ENCODE data around the gene SHB. TPM values are rescaled to one million over a fixed set of nuclear protein-coding genes. Genes with fewer than 3 reads are reported as not detected.
A peak's percentile ranks its signal among the peaks of the same experiment; 100 is the strongest.

SHB gene
- total RNA-seq, 1 donor from 2014 or later = 20.9 TPM

- no peaks in the 10 kb centered on the region for H3K9me3 ChIP-seq
- H3K36me3 ChIP-seq = no peaks in the 10 kb centered on the region
- TF ChIP-seq CTCF (IDR thresholded peaks at IDR 0.05) (no peak), POLR2AphosphoS5 (IDR thresholded peaks at IDR 0.05; ENCODE audit: insufficient read depth in 1 of 2, low read depth in 1 of 2) (no peak), POLR2A (IDR thresholded peaks at IDR 0.05) (no peak)
- no peak overlapping the region for H3K4me3 ChIP-seq
- intact Hi-C loops (cut with DNase I) = no loop called here
- DNase-seq (ENCODE audit: extremely low spot score in 2 of 2) = no peak
- H3K27ac ChIP-seq = no peak overlapping the region
- H3K4me1 ChIP-seq = peaks cover 49% of the 10 kb centered on the region
- no peaks in the 10 kb centered on the region for H3K27me3 ChIP-seq
Observed at GRCh38 chr9:38015906-38016305, 53.1 kb downstream of the SHB start.

GRCh38 chr9:38015266-38015665, 53.8 kb downstream of the SHB start:
- no peak overlapping the region for H3K4me3 ChIP-seq
- TF ChIP-seq CTCF (IDR thresholded peaks at IDR 0.05) = no peak
- TF ChIP-seq POLR2AphosphoS5 (IDR thresholded peaks at IDR 0.05; ENCODE audit: insufficient read depth in 1 of 2, low read depth in 1 of 2) = peak in 1 of 2 donors; percentile 22
- no peaks in the 10 kb centered on the region for H3K36me3 ChIP-seq
- no peak for DNase-seq (ENCODE audit: extremely low spot score in 2 of 2)
- no peaks in the 10 kb centered on the region for H3K9me3 ChIP-seq
- no peaks in the 10 kb centered on the region for H3K27me3 ChIP-seq
- intact Hi-C loops (cut with DNase I) = no loop called here
- peaks cover 44% of the 10 kb centered on the region for H3K4me1 ChIP-seq
- H3K27ac ChIP-seq = no peak overlapping the region

GRCh38 chr9:38012767-38013450, 56.1 kb downstream of the SHB start:
- TF ChIP-seq CTCF (IDR thresholded peaks at IDR 0.05) = no peak
- TF ChIP-seq POLR2A (IDR thresholded peaks at IDR 0.05) = no peak
- no peak for TF ChIP-seq POLR2AphosphoS5 (IDR thresholded peaks at IDR 0.05; ENCODE audit: insufficient read depth in 1 of 2, low read depth in 1 of 2)
- Histone ChIP-seq H3K27me3 (no peaks in the 10 kb centered on the region), H3K36me3 (no peaks in the 10 kb centered on the region), H3K4me1 (peaks cover 39% of the 10 kb centered on the region), H3K9me3 (no peaks in the 10 kb centered on the region), H3K4me3 (no peak overlapping the region), H3K27ac (no peak overlapping the region)
- no peak for DNase-seq (ENCODE audit: extremely low spot score in 2 of 2)
- intact Hi-C loops (cut with DNase I) = no loop called here

GRCh38 chr9:38011991-38012390, 57.0 kb downstream of the SHB start:
- no peaks in the 10 kb centered on the region for H3K27me3 ChIP-seq
- no peak overlapping the region for H3K27ac ChIP-seq
- H3K36me3 ChIP-seq = no peaks in the 10 kb centered on the region
- peaks cover 41% of the 10 kb centered on the region for H3K4me1 ChIP-seq
- DNase-seq (ENCODE audit: extremely low spot score in 2 of 2) = no peak
- no peak overlapping the region for H3K4me3 ChIP-seq
- no peak for TF ChIP-seq POLR2A (IDR thresholded peaks at IDR 0.05)
- no peak for TF ChIP-seq CTCF (IDR thresholded peaks at IDR 0.05)
- no peak for TF ChIP-seq POLR2AphosphoS5 (IDR thresholded peaks at IDR 0.05; ENCODE audit: insufficient read depth in 1 of 2, low read depth in 1 of 2)
- H3K9me3 ChIP-seq = no peaks in the 10 kb centered on the region
- intact Hi-C loops (cut with DNase I) = no loop called here

GRCh38 chr9:38010918-38011704, 57.9 kb downstream of the SHB start:
- intact Hi-C loops (cut with DNase I) = no loop called here
- no peaks in the 10 kb centered on the region for H3K9me3 ChIP-seq
- H3K27ac ChIP-seq = no peak overlapping the region
- no peak for DNase-seq (ENCODE audit: extremely low spot score in 2 of 2)
- no peak overlapping the region for H3K4me3 ChIP-seq
- no peaks in the 10 kb centered on the region for H3K36me3 ChIP-seq
- H3K27me3 ChIP-seq = no peaks in the 10 kb centered on the region
- TF ChIP-seq POLR2A (IDR thresholded peaks at IDR 0.05) (no peak), POLR2AphosphoS5 (IDR thresholded peaks at IDR 0.05; ENCODE audit: insufficient read depth in 1 of 2, low read depth in 1 of 2) (no peak), CTCF (IDR thresholded peaks at IDR 0.05) (no peak)
- H3K4me1 ChIP-seq = peaks cover 39% of the 10 kb centered on the region
